HepG2 (cell line): Measurements from ENCODE around the gene DENND5A. TPM values are rescaled to one million over a fixed set of nuclear protein-coding genes. Genes with fewer than 3 reads are reported as not detected.

ENCODE experiments used
- ATF7-NPFF ChIP-seq: sonication (generic); formaldehyde crosslinking; IDR thresholded peaks from 2 replicates; pipeline ENCODE4 v1.8.1; 2023; ENCODE audit warnings: mild to moderate bottlenecking, low read depth, missing genetic modification reagents, moderate library complexity
- DBP ChIP-seq: sonication (generic); formaldehyde crosslinking; IDR thresholded peaks from 2 replicates; pipeline ENCODE4 v1.4.0; 2020; ENCODE audit warnings: missing genetic modification reagents; ENCODE audit errors: not compliant biosample characterization
- HMGXB3 ChIP-seq: sonication (generic); formaldehyde crosslinking; IDR thresholded peaks from 2 replicates; pipeline ENCODE4 v1.4.0; 2020; ENCODE audit warnings: missing genetic modification reagents, borderline replicate concordance
- MTA1 ChIP-seq: sonication (generic); formaldehyde crosslinking; IDR thresholded peaks from 2 replicates; pipeline ENCODE4 v1.4.0; 2020; ENCODE audit warnings: missing genetic modification reagents, mild to moderate bottlenecking, borderline replicate concordance
- MXI1 ChIP-seq: IDR thresholded peaks from 3 replicates; pipeline ENCODE4 v1.6.1; 2012; ENCODE audit warnings: low read depth, low read length, inconsistent platforms, borderline replicate concordance
- NFIC ChIP-seq: IDR thresholded peaks from 2 replicates; pipeline ENCODE4 v1.6.1; 2012; ENCODE audit warnings: mild to moderate bottlenecking, low read length, inconsistent platforms
- NFYB ChIP-seq: sonication (generic); formaldehyde crosslinking; IDR thresholded peaks from 2 replicates; pipeline ENCODE4 v1.4.0; 2020; ENCODE audit warnings: missing genetic modification reagents
- PCBP2 ChIP-seq: fragments of 200-400 bp; formaldehyde crosslinking; optimal IDR thresholded peaks from 2 replicates; pipeline ENCODE3; 2018; ENCODE audit warnings: low read length, low read depth; ENCODE audit not compliant: poor library complexity, severe bottlenecking
- ZBTB10 ChIP-seq: sonication (generic); formaldehyde crosslinking; IDR thresholded peaks from 2 replicates; pipeline ENCODE4 v1.4.0; 2020; ENCODE audit warnings: missing genetic modification reagents, borderline replicate concordance
- ZNF296 ChIP-seq: sonication (generic); formaldehyde crosslinking; conservative IDR thresholded peaks from 2 replicates; pipeline ENCODE4 v1.5.0; 2020; ENCODE audit warnings: mild to moderate bottlenecking, missing genetic modification reagents
- ZNF609 ChIP-seq: sonication (generic); formaldehyde crosslinking; IDR thresholded peaks from 2 replicates; pipeline ENCODE4 v1.4.0; 2020; ENCODE audit warnings: mild to moderate bottlenecking, missing genetic modification reagents, borderline replicate concordance
- ZNF639 ChIP-seq: conservative IDR thresholded peaks from 2 replicates; pipeline ENCODE4 v1.6.1; 2018; ENCODE audit warnings: missing genetic modification reagents
- polyA plus RNA-seq, 8 experiments: library from polyadenylated mRNA; depleted of rRNA in 3 of 8; stranded (reverse) in 7 of 8; unstranded in 1 of 8; fragments of >200 nt; fragmentation: Illumina TruSeq in 4 of 8; extraction: Trizol in 4 of 8; gene quantifications; 2 replicates each; pipeline versions ENCODE4 v1.2.1 to v1.2.3, GENCODE V29; 2011 to 2016; ENCODE audit warnings: low read depth in 4 of 8, missing spikeins in 1 of 8, mixed read lengths in 1 of 8; ENCODE audit not compliant: insufficient read depth in 1 of 8
- total RNA-seq, 5 experiments: library from RNA; depleted of rRNA; stranded (reverse); fragments of >200 nt; fragmentation: Illumina TruSeq; extraction: Trizol; gene quantifications; 2 replicates each; pipeline ENCODE4 v1.2.3, GENCODE V29; 2016; ENCODE audit warnings: low read depth in 1 of 5

Gene DENND5A
- total and polyA plus RNA-seq, 2 of the 13 experiments (the other 11 are each of a cell fraction or from before 2014, with no cell fraction given) = 63.3 to 145 TPM

GRCh38 chr11:9138612-9139579 is 126.3 kb downstream of the DENND5A start (continued):
- peak; percentile 53; the same call in 1 of the 2 replicates for TF ChIP-seq HMGXB3 (CRISPR knock-in tag)
- TF ChIP-seq ZNF609 (CRISPR knock-in tag) = no peak
- no peak for TF ChIP-seq ZNF296
- TF ChIP-seq PCBP2 = no peak
- no peak for TF ChIP-seq MTA1 (CRISPR knock-in tag)
- TF ChIP-seq ATF7-NPFF (CRISPR knock-in tag) = no peak
- TF ChIP-seq MXI1 = peak; percentile 59; the same call in 2 of the 3 replicates
- peak; percentile 25; the same call in 1 of the 2 replicates for TF ChIP-seq NFIC
- no peak for TF ChIP-seq DBP
- TF ChIP-seq NFYB (CRISPR knock-in tag) = no peak
- no peak for TF ChIP-seq ZNF639
- TF ChIP-seq ZBTB10 (CRISPR knock-in tag) = no peak
